Panc1 (cell line): Measurements from ENCODE around the gene PARVB. TPM values are rescaled to one million over a fixed set of nuclear protein-coding genes. Genes with fewer than 3 reads are reported as not detected.

Source experiments
- ATAC-seq: fragments of 200-7000 bp; cut with Tn5 transposase; 2 replicates; pipeline ENCODE4 v1.9.1; 2020; ENCODE audit warnings: mild to moderate bottlenecking, moderate library complexity
- BruUV-seq: library from RNA; stranded (reverse); fragments of 400-500 nt; replicated peaks from 2 replicates; lab custom pipeline; 2021; lab: Mats Ljungman, UMichigan
- CTCF ChIA-PET: fragments of 300-600 bp; sonication (Branson Sonifier 250); formaldehyde crosslinking; loops from one replicate; lab custom pipeline; 2022; ENCODE audit warnings: antibody characterized with exemption; lab: Charles Lee
- POLR2A ChIA-PET: fragments of 300-600 bp; sonication (Branson Sonifier 250); formaldehyde crosslinking; loops from one replicate; lab custom pipeline; 2022; ENCODE audit warnings: antibody characterized with exemption; lab: Charles Lee
- DNase-seq: peaks from one replicate; pipeline ENCODE4 v3.0.0-alpha.2; 2010; ENCODE audit warnings: low read depth, low spot score
- H3K27ac ChIP-seq: 2 replicates; pipeline ENCODE4 v1.5.1; 2011; ENCODE audit warnings: mild to moderate bottlenecking, low read length, inconsistent platforms
- H3K27me3 ChIP-seq: fragments of 200-500 bp; sonication (Bioruptor generic); 2 replicates; pipeline ENCODE4 v1.6.0; 2014; ENCODE audit warnings: low read length, inconsistent platforms; ENCODE audit not compliant: control insufficient read depth, insufficient read depth
- H3K36me3 ChIP-seq: fragments of 200-500 bp; sonication (Bioruptor generic); 2 replicates; pipeline ENCODE4 v1.5.1; 2014; ENCODE audit warnings: inconsistent platforms, mild to moderate bottlenecking, low read length, moderate library complexity; ENCODE audit not compliant: control insufficient read depth, insufficient read depth
- H3K4me1 ChIP-seq: 2 replicates; pipeline ENCODE4 v1.5.1; 2011; ENCODE audit warnings: inconsistent platforms, mild to moderate bottlenecking, low read length, moderate library complexity; ENCODE audit not compliant: control insufficient read depth, insufficient read depth
- H3K4me3 ChIP-seq, 2 experiments: 2 replicates each; pipeline ENCODE4 v1.5.1; 2011 to 2012; ENCODE audit warnings: low read depth in 2 of 2, low read length in 2 of 2, mild to moderate bottlenecking in 2 of 2, inconsistent platforms in 1 of 2, moderate library complexity in 1 of 2
- H3K9me3 ChIP-seq: fragments of 200-500 bp; sonication (Bioruptor generic); 2 replicates; pipeline ENCODE4 v1.5.1; 2014; ENCODE audit warnings: low read depth, mild to moderate bottlenecking, inconsistent platforms, low read length, moderate library complexity; ENCODE audit not compliant: control insufficient read depth, insufficient read depth
- CTCF ChIP-seq: fragments of 450-650 bp; IDR thresholded peaks from 2 replicates; pipeline ENCODE4 v1.5.1; 2017; ENCODE audit warnings: mild to moderate bottlenecking
- POLR2AphosphoS5 ChIP-seq: IDR thresholded peaks from 2 replicates; pipeline ENCODE4 v1.6.1; 2012; ENCODE audit warnings: mild to moderate bottlenecking, low read depth, low read length, moderate library complexity
- REST ChIP-seq, 2 experiments: IDR thresholded peaks; 2 replicates each; pipeline ENCODE4 v1.6.1; 2011 to 2012; ENCODE audit warnings: low read depth in 2 of 2, control low read depth in 1 of 2, low read length in 1 of 2, mild to moderate bottlenecking in 1 of 2, moderate library complexity in 1 of 2; ENCODE audit not compliant: insufficient read depth in 1 of 2
- SIN3A ChIP-seq: IDR thresholded peaks from 2 replicates; pipeline ENCODE4 v1.6.1; 2012; ENCODE audit warnings: low read depth, mild to moderate bottlenecking, low read length, moderate library complexity, borderline replicate concordance; ENCODE audit not compliant: insufficient read depth
- TCF7L2 ChIP-seq: IDR thresholded peaks from 2 replicates; pipeline ENCODE4 v1.6.1; 2011; ENCODE audit warnings: mild to moderate bottlenecking, low read depth, low read length, inconsistent platforms
- in situ Hi-C: cut with HindIII; loops from 2 replicates; pipeline ENCODE4 v1.10.0; 2016; ENCODE audit warnings: low sequenced_read_pairs, low pct_unique_long_range_greater_than_20kb
- intact Hi-C: fragments of 100-400 bp; cut with micrococcal nuclease; formaldehyde crosslinking; loops from one replicate; pipeline ENCODE4 v1.10.0; 2022; ENCODE audit not compliant: unreplicated experiment
- total RNA-seq: library from RNA; stranded (reverse); gene quantifications from one replicate; pipeline ENCODE4 v1.2.1, GENCODE V29; 2021; ENCODE audit not compliant: unreplicated experiment

PARVB gene
- total RNA-seq, 1 experiment from 2014 or later, result 28.1 TPM

- DNase-seq (no peak), ATAC-seq (no peak)
- no TSS peak for BruUV-seq
- ChIA-PET CTCF (no interaction called here), POLR2A (no interaction called here)
- no peak overlapping the region for H3K4me3 ChIP-seq
- in situ Hi-C loops, result no loop called here
- H3K4me1 ChIP-seq, result no peaks in the 10 kb centered on the region
- H3K27ac ChIP-seq, result no peak overlapping the region
- no peaks in the 10 kb centered on the region for H3K27me3 ChIP-seq
- intact Hi-C loops, result no loop called here
- no peak for TF ChIP-seq CTCF
- no peak for TF ChIP-seq TCF7L2
- TF ChIP-seq SIN3A, result no peak
- TF ChIP-seq REST (IDR thresholded peaks at IDR 0.05; ENCODE audit: insufficient read depth in 1 of 2, low read depth in 2 of 2, low read length in 1 of 2), result no peak
- no peak for TF ChIP-seq POLR2AphosphoS5
- H3K36me3 ChIP-seq, result no peaks in the 10 kb centered on the region
- H3K9me3 ChIP-seq, result no peaks in the 10 kb centered on the region
Measured at GRCh38 chr22:44116331-44116730, 92.2 kb downstream of the PARVB start.

GRCh38 chr22:44116755-44117684 lies 92.9 kb downstream of the PARVB start:
- BruUV-seq, result no TSS peak
- ATAC-seq (no peak), DNase-seq (no peak)
- H3K4me1 ChIP-seq, result no peaks in the 10 kb centered on the region
- POLR2A ChIA-PET, result no interaction called here
- H3K4me3 ChIP-seq, result no peak overlapping the region
- intact Hi-C loops, result no loop called here
- no peaks in the 10 kb centered on the region for H3K27me3 ChIP-seq
- TF ChIP-seq POLR2AphosphoS5 (no peak), TCF7L2 (no peak), CTCF (no peak), REST (IDR thresholded peaks at IDR 0.05; ENCODE audit: insufficient read depth in 1 of 2, low read depth in 2 of 2, low read length in 1 of 2) (no peak), SIN3A (no peak)
- H3K27ac ChIP-seq, result no peak overlapping the region
- H3K9me3 ChIP-seq, result no peaks in the 10 kb centered on the region
- no peaks in the 10 kb centered on the region for H3K36me3 ChIP-seq
- in situ Hi-C loops, result no loop called here
- CTCF ChIA-PET, result no interaction called here
